Right lobe of liver (tissue), 6 donors: ENCODE data around the gene COL4A1. TPM values are rescaled to one million over a fixed set of nuclear protein-coding genes. Genes with fewer than 3 reads are reported as not detected.
"Not testable (repeated sequence)": the region's sequence is repeated elsewhere in the genome, so short reads cannot be mapped to it uniquely, and the experiment has no call there.

Experiments
- ATAC-seq, 4 donors: fragments of 200-7000 bp; cut with Tn5 transposase; one replicate each; pipeline ENCODE4 v1.9.1; 2020; ENCODE audit warnings: mild to moderate bottlenecking in 4 of 4, moderate library complexity in 4 of 4
- DNase-seq, 3 donors: peaks; one replicate each; pipeline ENCODE4 v3.0.0-alpha.2; 2020
- H3K27ac ChIP-seq, 3 donors: fragments of 200-600 bp; one replicate each; pipeline ENCODE4 v1.8.0; 2022
- H3K27me3 ChIP-seq, 2 donors: fragments of 200-600 bp; one replicate each; pipeline ENCODE4 v1.8.0; 2022
- H3K36me3 ChIP-seq, 4 donors: fragments of 200-600 bp; sonication (generic) in 1 of 4; one replicate each; pipeline versions ENCODE4 v1.5.1 to v1.8.0; 2017 to 2022; ENCODE audit warnings: control low read depth in 1 of 4
- H3K4me1 ChIP-seq, 4 donors: fragments of 200-600 bp; sonication (generic) in 1 of 4; one replicate each; pipeline versions ENCODE4 v1.5.1 to v1.8.0; 2017 to 2022; ENCODE audit warnings: control low read depth in 1 of 4
- H3K4me3 ChIP-seq, 3 donors: fragments of 200-600 bp; one replicate each; pipeline ENCODE4 v1.8.0; 2022
- H3K9me3 ChIP-seq, 4 donors: fragments of 200-600 bp; sonication (generic) in 1 of 4; one replicate each; pipeline versions ENCODE4 v1.5.1 to v1.8.0; 2017 to 2022; ENCODE audit warnings: control low read depth in 1 of 4
- CTCF ChIP-seq, 4 donors: fragments of 200-600 bp in 3 of 4; fragments of 450-650 bp in 1 of 4; IDR thresholded peaks; one replicate each; pipeline versions ENCODE4 v1.5.1 to v1.8.0; 2016 to 2022; ENCODE audit warnings: antibody characterized with exemption in 4 of 4, mild to moderate bottlenecking in 2 of 4
- POLR2A ChIP-seq: fragments of 450-650 bp; IDR thresholded peaks from one replicate; pipeline ENCODE4 v1.6.1; 2017; ENCODE audit warnings: antibody characterized with exemption, mild to moderate bottlenecking
- WGBS: methylation state at CpG from one replicate; pipeline ENCODE4 v1.1.6; 2018; ENCODE audit warnings: low coverage, low lambda C conversion rate; ENCODE audit not compliant: insufficient coverage; ENCODE audit errors: missing lambda C conversion rate; 5-methylcytosine and 5-hydroxymethylcytosine counted together
- intact Hi-C, 2 donors: fragments of 100-400 bp; cut with DNase I; formaldehyde crosslinking; loops; one replicate each; pipeline versions ENCODE4 v1.11.2 to v1.14.1; 2022
- total RNA-seq, 6 experiments: library from RNA; depleted of rRNA in 2 of 6; stranded (reverse); fragments of >200 nt in 2 of 6; fragmentation: NEBNext Ultra II Directional in 3 of 6; extraction: Animal tissue kit (Norgen Biotek cat#: 25700) in 3 of 6; gene quantifications; one replicate each; pipeline versions ENCODE4 v1.1.0 to v1.2.4, GENCODE V29; 2016 to 2023
- donor health status: DM: no; HTN: yes; CAD: no.
- donor health status: DM: no; HTN: no; CAD: no.
- donor health status: DM: no; HTN: no; CAD: no.
- donor health status: DM: no; HTN: yes; CAD: no.
- donor health status: DM: no; HTN: yes; CAD: no.

Gene COL4A1
- total RNA-seq, 6 experiments from 2014 or later = 8.0 to 89.8 (median 41.1) TPM

- Histone ChIP-seq H3K36me3 (no peaks in the 10 kb centered on the region), H3K27ac (no peak overlapping the region), H3K27me3 (no peaks in the 10 kb centered on the region), H3K4me1 (no peaks in the 10 kb centered on the region), H3K9me3 (no peaks in the 10 kb centered on the region), H3K4me3 (no peak overlapping the region)
- ATAC-seq (no peak), DNase-seq (no peak)
- TF ChIP-seq CTCF (IDR thresholded peaks at IDR 0.05) = no peak
- TF ChIP-seq POLR2A = no peak
- intact Hi-C loops = no loop called here
- 63% methylated on average over 2 of the region's 5 CpGs for WGBS
Measured at GRCh38 chr13:110317093-110317492, 10.1 kb upstream of the COL4A1 start.

GRCh38 chr13:110316196-110316595 lies 9.2 kb upstream of the COL4A1 start:
- intact Hi-C loops = no loop called here
- no peaks in the 10 kb centered on the region for H3K27me3 ChIP-seq
- DNase-seq (no peak), ATAC-seq (no peak)
- H3K4me1 ChIP-seq = no peaks in the 10 kb centered on the region
- TF ChIP-seq CTCF (IDR thresholded peaks at IDR 0.05) = no peak
- no peak for TF ChIP-seq POLR2A
- 43% methylated on average over 1 of the region's 10 CpGs for WGBS
- no peak overlapping the region for H3K27ac ChIP-seq
- no peaks in the 10 kb centered on the region for H3K9me3 ChIP-seq
- no peaks in the 10 kb centered on the region for H3K36me3 ChIP-seq
- no peak overlapping the region for H3K4me3 ChIP-seq

- Histone ChIP-seq H3K4me1 (no peaks in the 10 kb centered on the region), H3K36me3 (no peaks in the 10 kb centered on the region), H3K9me3 (no peaks in the 10 kb centered on the region), H3K27ac (no peak overlapping the region), H3K27me3 (no peaks in the 10 kb centered on the region), H3K4me3 (no peak overlapping the region)
- 86% methylated on average over 2 of the region's 18 CpGs for WGBS
- DNase-seq = no peak
- no peak for TF ChIP-seq CTCF (IDR thresholded peaks at IDR 0.05)
- intact Hi-C loops = no loop called here
- no peak for ATAC-seq
Measured at GRCh38 chr13:110314516-110315245, 7.7 kb upstream of the COL4A1 start.

- intact Hi-C loops, H3K4me3 ChIP-seq, H3K9me3 ChIP-seq, H3K27ac ChIP-seq, ATAC-seq, H3K27me3 ChIP-seq, H3K36me3 ChIP-seq, DNase-seq, H3K4me1 ChIP-seq: not testable (repeated sequence)
- WGBS = 59% methylated on average over 10 of the region's 16 CpGs
Measured at GRCh38 chr13:110313733-110314132, 6.8 kb upstream of the COL4A1 start.

GRCh38 chr13:110313261-110313660 lies 6.3 kb upstream of the COL4A1 start:
- intact Hi-C loops, DNase-seq, H3K9me3 ChIP-seq, H3K27me3 ChIP-seq, H3K4me3 ChIP-seq, H3K27ac ChIP-seq, H3K36me3 ChIP-seq, ATAC-seq: not testable (repeated sequence)
- 84% methylated on average over 2 of the region's 29 CpGs for WGBS
- peaks cover 0 to 11% (median 5%) of the 10 kb centered on the region in 4 donors for H3K4me1 ChIP-seq
